M059J (cell line): ENCODE results near the gene CTH. TPM values are rescaled to one million over a fixed set of nuclear protein-coding genes. Genes with fewer than 3 reads are reported as not detected.
"Not testable (repeated sequence)": the region's sequence is repeated elsewhere in the genome, so short reads cannot be mapped to it uniquely, and the experiment has no call there.

ENCODE experiments used
- DNase-seq: peaks from one replicate; pipeline ENCODE4 v3.0.0-alpha.2; 2012; ENCODE audit warnings: low read depth
- total RNA-seq: library from RNA; depleted of rRNA; stranded (reverse); fragments of >200 nt; shearing (Covaris generic); gene quantifications from 2 replicates; pipeline ENCODE4 v1.2.3, GENCODE V29; 2014

CTH gene
- total RNA-seq, 1 experiment from 2014 or later: 5.9 TPM

DNA sequence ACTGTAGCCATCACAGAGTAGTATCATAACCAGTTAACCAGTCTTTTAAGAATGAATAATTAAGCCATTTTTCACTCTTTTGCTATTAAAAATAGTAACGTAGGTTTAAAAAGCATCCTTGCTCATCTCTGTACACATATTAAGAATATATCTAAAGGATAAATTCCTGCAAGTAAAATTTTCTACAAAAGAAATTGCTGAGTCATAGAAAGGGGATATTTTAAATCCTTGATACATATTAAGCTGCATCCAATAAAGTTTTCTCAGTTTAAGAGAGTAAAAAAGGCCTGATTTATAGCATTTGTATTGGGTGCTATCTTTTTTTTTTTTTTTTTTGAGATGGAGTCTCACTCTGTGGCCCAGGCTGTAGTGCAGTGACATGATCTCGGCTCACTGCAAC lies 1.9 kb upstream of the CTH start:
- DNase-seq: no peak

DNA sequence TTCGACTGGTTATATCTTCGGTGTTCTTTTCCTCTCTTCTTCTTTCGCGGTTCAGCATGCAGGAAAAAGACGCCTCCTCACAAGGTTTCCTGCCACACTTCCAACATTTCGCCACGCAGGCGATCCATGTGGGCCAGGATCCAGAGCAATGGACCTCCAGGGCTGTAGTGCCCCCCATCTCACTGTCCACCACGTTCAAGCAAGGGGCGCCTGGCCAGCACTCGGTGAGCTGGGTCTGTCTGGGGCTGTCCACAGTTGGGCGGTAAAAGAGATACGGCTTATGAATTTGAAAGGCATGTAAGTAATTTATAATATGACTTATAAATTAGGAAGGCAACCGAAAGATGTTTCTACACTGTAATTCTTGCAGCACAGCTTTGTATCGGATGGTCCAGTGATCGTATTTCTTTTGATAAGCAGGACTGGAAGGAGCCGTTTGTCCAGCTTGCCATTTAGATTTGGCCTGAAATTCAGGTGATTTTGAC lies 334 bp downstream of the CTH start:
- DNase-seq: no peak

- DNase-seq: no peak
These were observed 4.8 kb downstream of the CTH start for GRCh38 chr1:70415882-70416281.

- not testable (repeated sequence) for DNase-seq
These were observed 8.1 kb downstream of the CTH start for GRCh38 chr1:70418973-70419734.

DNA sequence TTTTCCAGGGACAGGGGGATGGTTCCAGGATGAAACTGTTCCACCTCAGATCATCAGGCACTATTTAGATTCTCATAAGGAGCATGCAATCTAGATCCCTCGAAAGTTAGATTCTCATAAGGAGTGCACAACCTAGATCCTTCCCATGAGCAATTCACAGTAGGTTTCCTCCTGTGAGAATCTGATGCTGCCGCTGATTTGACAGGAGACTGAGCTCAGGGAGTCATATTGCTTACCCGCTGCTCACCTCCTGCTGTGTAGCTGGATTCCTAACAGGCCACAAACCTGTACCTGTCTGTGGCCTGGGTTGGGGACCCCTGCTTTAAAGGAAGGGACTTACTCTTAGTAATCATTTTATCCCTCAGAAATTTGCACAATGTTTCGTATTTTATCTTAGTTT lies 9.3 kb downstream of the CTH start:
- no peak for DNase-seq

- DNase-seq: no peak
These were observed 15.4 kb downstream of the CTH start for GRCh38 chr1:70426154-70427131.

- no peak for DNase-seq
These were observed 16.9 kb downstream of the CTH start for GRCh38 chr1:70427976-70428375.

DNA sequence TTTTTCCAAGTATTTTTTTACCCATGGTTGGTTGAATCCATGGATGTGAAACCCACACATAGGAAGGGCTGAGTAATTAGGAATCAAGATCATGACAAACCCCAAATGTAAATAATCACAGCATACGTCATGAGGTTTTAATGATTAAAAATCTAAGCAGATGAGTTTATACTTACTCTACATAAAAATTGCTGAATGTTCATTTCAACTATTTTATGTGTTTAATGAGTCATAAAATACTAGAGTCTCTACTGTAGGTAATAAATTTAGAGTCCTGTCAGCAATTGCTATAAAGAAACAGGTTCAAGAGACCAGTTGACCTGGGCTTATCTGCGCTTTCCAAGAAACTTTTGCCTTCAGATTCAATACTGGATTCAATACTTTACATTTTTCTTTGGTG lies 18.2 kb downstream of the CTH start:
- peak; percentile 76 for DNase-seq

DNA sequence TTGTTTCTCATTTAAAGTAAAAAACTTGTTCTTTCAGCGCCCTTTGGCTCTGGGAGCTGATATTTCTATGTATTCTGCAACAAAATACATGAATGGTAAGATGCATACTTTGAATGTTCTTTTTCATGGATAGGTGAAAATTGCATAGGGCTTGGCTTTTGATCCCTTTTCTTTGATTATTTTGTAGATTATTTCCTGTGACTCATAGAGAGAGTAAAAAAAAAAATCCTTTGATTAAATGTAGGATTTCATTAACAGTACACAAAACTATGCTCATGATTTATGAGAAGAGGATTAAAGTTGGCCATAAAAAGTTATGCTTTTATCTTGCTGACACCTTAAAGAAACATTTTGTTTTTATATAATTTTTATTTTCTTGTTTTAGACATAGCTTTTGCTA lies 18.7 kb downstream of the CTH start:
- DNase-seq: no peak

DNA sequence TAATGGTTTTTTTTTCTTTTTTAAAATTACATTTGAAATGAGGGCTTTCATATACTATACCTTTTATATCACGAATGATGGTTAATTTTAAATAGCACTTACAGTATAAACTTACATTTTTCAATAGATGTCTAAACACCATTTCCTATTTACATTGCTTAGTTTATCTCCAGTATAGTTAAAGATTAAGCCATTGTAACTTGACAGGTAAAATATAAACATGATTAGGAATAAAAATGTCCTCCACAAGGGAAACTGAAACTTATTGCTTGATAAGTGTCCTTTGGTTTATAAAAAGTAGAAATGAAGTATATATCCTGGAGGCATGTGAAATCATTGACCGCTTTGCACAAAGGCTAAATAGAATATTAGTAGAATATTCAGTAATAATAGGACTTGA lies 20.2 kb downstream of the CTH start:
- no peak for DNase-seq

DNA sequence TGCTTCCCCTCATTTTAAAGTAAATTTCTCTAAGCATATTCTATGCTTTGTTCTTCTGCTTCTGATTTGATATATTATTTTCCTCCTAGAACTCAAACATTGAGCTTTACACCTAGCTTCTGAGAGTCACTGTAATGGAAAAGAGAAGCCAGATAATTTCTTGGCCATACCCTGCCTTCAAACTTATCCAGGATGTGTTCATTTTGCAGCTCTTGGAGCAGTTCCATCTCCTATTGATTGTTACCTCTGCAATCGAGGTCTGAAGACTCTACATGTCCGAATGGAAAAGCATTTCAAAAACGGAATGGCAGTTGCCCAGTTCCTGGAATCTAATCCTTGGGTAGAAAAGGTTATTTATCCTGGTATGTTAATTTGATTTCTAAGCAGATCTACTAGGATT lies 20.8 kb downstream of the CTH start:
- DNase-seq: no peak

- no peak for DNase-seq
These were observed 23.3 kb downstream of the CTH start for GRCh38 chr1:70434253-70434859.

GRCh38 chr1:70436622-70437251 lies 25.7 kb downstream of the CTH start:
- DNase-seq: no peak

DNA sequence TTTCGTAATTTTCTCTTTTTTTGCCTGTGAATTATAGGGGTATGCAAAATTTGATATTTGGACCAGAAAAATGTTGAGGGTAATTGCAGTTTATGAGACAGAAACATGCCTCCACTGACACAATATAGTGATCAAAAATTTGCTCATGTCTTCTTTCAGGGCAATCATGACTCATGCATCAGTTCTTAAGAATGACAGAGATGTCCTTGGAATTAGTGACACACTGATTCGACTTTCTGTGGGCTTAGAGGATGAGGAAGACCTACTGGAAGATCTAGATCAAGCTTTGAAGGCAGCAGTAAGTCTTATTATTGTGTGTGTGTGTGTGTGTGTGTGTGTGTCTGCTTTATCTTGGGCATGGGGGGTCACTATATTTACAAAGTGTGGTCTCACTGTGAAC lies 27.5 kb downstream of the CTH start:
- DNase-seq: peak; percentile 26

- DNase-seq: no peak
These were observed 29.7 kb downstream of the CTH start for GRCh38 chr1:70440642-70441391.

DNA sequence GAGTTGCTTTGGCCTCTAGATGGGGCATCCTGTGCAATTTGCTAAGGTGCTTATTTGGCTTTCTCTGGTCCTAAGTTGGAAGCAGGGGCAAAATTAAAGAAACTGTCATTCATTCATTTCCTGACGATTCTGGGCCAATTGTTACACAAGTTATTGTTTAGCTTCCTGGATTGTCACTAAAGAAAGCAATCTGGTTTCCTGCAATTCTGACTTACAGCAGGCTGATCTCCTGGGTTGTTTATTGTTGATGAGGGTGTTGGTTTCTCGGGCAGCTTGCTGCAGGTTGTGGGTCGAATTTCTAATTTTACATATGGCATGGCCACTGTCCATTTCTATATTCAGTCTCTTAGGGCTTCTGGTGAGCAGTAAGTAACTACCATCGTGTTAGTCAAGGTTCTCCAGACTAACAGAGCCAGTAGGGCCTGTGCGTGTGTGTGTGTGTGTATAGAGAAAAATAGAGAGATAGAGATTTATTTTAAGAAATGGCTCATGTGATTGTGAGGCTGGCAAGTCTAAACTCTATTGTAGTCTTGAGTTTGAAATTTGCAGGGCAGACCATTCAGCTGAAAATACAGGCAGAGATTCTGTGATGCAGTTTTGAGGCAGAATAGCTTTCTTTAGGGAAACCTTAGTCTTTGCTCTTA lies 30.4 kb downstream of the CTH start:
- DNase-seq: no peak

- no peak for DNase-seq
These were observed 31.4 kb downstream of the CTH start for GRCh38 chr1:70442490-70442889.

- no peak for DNase-seq
These were observed 32.7 kb downstream of the CTH start for GRCh38 chr1:70443739-70444138.

GRCh38 chr1:70449049-70449448 lies 38.0 kb downstream of the CTH start:
- DNase-seq: no peak

GRCh38 chr1:70452164-70452939 lies 41.3 kb downstream of the CTH start:
- not testable (repeated sequence) for DNase-seq
